K562 (cell line): ENCODE data around the gene GTPBP2. TPM values are rescaled to one million over a fixed set of nuclear protein-coding genes. Genes with fewer than 3 reads are reported as not detected.

Experiments
- BRF2 ChIP-seq: IDR thresholded peaks from 3 replicates; pipeline ENCODE4 v1.6.1; 2011; ENCODE audit warnings: borderline replicate concordance, mild to moderate bottlenecking; ENCODE audit not compliant: insufficient read length, insufficient read depth
- CHD4 ChIP-seq: fragments of 200-600 bp; sonication (generic); IDR thresholded peaks from 3 replicates; pipeline ENCODE4 v1.6.1; 2012; ENCODE audit warnings: low read depth, mild to moderate bottlenecking, mixed read lengths, low read length, inconsistent platforms; ENCODE audit not compliant: insufficient read depth, insufficient replicate concordance, poor library complexity, severe bottlenecking
- COPS2 ChIP-seq: fragments of 450-650 bp; conservative IDR thresholded peaks from 2 replicates; pipeline ENCODE4 v1.6.1; 2016; ENCODE audit warnings: mild to moderate bottlenecking, moderate library complexity
- ERF ChIP-seq: fragments of 450-650 bp; formaldehyde crosslinking; IDR thresholded peaks from 2 replicates; pipeline ENCODE4 v1.4.0; 2020; ENCODE audit warnings: mild to moderate bottlenecking, mixed read lengths
- ETV6 ChIP-seq, 3 experiments: fragments of 150-350 bp in 1 of 3; sonication (generic) in 1 of 3; formaldehyde crosslinking in 1 of 3; IDR thresholded peaks; 2 replicates each; pipeline versions ENCODE4 v1.6.1 to v1.8.0; 2014 to 2022; ENCODE audit warnings: borderline replicate concordance in 2 of 3, low read depth in 2 of 3, antibody characterized with exemption in 1 of 3, low read length in 1 of 3, mild to moderate bottlenecking in 1 of 3, missing genetic modification reagents in 1 of 3
- KDM4B ChIP-seq, 2 experiments: fragments of 450-650 bp in 1 of 2; sonication (generic) in 1 of 2; IDR thresholded peaks; 2 replicates each; pipeline ENCODE4 v1.6.1; 2016 to 2017; ENCODE audit warnings: borderline replicate concordance in 2 of 2, antibody characterized with exemption in 1 of 2, low read depth in 1 of 2, mild to moderate bottlenecking in 1 of 2
- MIER1 ChIP-seq: fragments of 450-650 bp; IDR thresholded peaks from 2 replicates; pipeline ENCODE4 v1.6.1; 2016; ENCODE audit warnings: antibody characterized with exemption, mild to moderate bottlenecking, low read depth
- NELFE ChIP-seq: IDR thresholded peaks from 2 replicates; pipeline ENCODE4 v1.6.1; 2011; ENCODE audit warnings: mild to moderate bottlenecking; ENCODE audit not compliant: insufficient read depth, insufficient read length
- NR3C1 ChIP-seq: sonication (generic); formaldehyde crosslinking; IDR thresholded peaks from 2 replicates; pipeline ENCODE4 v1.8.1; 2022; ENCODE audit warnings: missing genetic modification reagents
- NRF1 ChIP-seq, 2 experiments: fragments of 450-650 bp; IDR thresholded peaks in 1 of 2; conservative IDR thresholded peaks in 1 of 2; 2 replicates each; pipeline ENCODE4 v1.6.1; 2014; ENCODE audit warnings: mild to moderate bottlenecking in 2 of 2
- SMARCA4 ChIP-seq: fragments of 450-650 bp; IDR thresholded peaks from 2 replicates; pipeline ENCODE4 v1.6.1; 2016
- SMARCC2 ChIP-seq: fragments of 450-650 bp; IDR thresholded peaks from 2 replicates; pipeline ENCODE4 v1.6.1; 2017; ENCODE audit warnings: antibody characterized with exemption, moderate library complexity, mild to moderate bottlenecking, low read depth
- TARDBP ChIP-seq: fragments of 450-650 bp; IDR thresholded peaks from 2 replicates; pipeline ENCODE4 v1.6.1; 2016
- THAP7 ChIP-seq: fragments of 250-450 bp; sonication (Bioruptor Pico); IDR thresholded peaks from 2 replicates; pipeline ENCODE4 v1.5.0; 2021
- XRCC3 ChIP-seq: fragments of 450-650 bp; IDR thresholded peaks from 2 replicates; pipeline ENCODE4 v1.6.1; 2017; ENCODE audit warnings: mild to moderate bottlenecking, moderate library complexity
- ZBTB8A ChIP-seq: fragments of 450-650 bp; IDR thresholded peaks from 2 replicates; pipeline ENCODE4 v1.6.1; 2018; ENCODE audit warnings: mild to moderate bottlenecking, moderate library complexity; ENCODE audit not compliant: partially characterized antibody
- ZBTB9 ChIP-seq: fragments of 450-650 bp; formaldehyde crosslinking; IDR thresholded peaks from 2 replicates; pipeline ENCODE4 v1.4.0; 2020; ENCODE audit warnings: mild to moderate bottlenecking, moderate library complexity
- ZNF124 ChIP-seq: sonication (generic); formaldehyde crosslinking; IDR thresholded peaks from 2 replicates; pipeline ENCODE4 v1.8.1; 2022; ENCODE audit warnings: missing genetic modification reagents
- ZNF277 ChIP-seq: fragments of 250-450 bp; sonication (Bioruptor Pico); IDR thresholded peaks from 2 replicates; pipeline ENCODE4 v1.8.0; 2022; ENCODE audit warnings: inconsistent platforms, mild to moderate bottlenecking, moderate library complexity, borderline replicate concordance
- ZNF280B ChIP-seq: fragments of 250-450 bp; sonication (Bioruptor Pico); IDR thresholded peaks from 2 replicates; pipeline ENCODE4 v1.5.1; 2021; ENCODE audit warnings: mild to moderate bottlenecking
- ZNF696 ChIP-seq: fragments of 250-450 bp; sonication (Bioruptor Pico); conservative IDR thresholded peaks from 2 replicates; pipeline ENCODE4 v1.4.0; 2020; ENCODE audit warnings: mild to moderate bottlenecking, moderate library complexity
- polyA plus RNA-seq, 8 experiments: library from polyadenylated mRNA; depleted of rRNA in 4 of 8; stranded (reverse) in 5 of 8; unstranded in 3 of 8; fragments of >200 nt; fragmentation: Nextera tagmentation in 2 of 8; fragmentation: Illumina TruSeq in 1 of 8; extraction: Ambion mirVana in 2 of 8; extraction: Trizol in 1 of 8; gene quantifications; 2 replicates each; pipeline versions ENCODE4 v1.2.1 to v1.2.3, GENCODE V29; 2011 to 2014; ENCODE audit warnings: inconsistent platforms in 1 of 8, missing spikeins in 1 of 8
- total RNA-seq, 7 experiments: library from RNA; depleted of rRNA in 6 of 7; stranded (reverse); fragments of >200 nt in 6 of 7; fragmentation: Illumina TruSeq in 2 of 7; extraction: Trizol in 2 of 7; gene quantifications; 2 replicates each; pipeline versions ENCODE4 v1.2.1 to v1.2.3, GENCODE V29; 2011 to 2021; ENCODE audit warnings: low replicate concordance in 1 of 7

The GTPBP2 gene
- total and polyA plus RNA-seq, 9 of the 15 experiments (the other 6 are each of a cell fraction or from before 2014, with no cell fraction given) = 48.4 to 196 (median 111) TPM

GRCh38 chr6:43628393-43629103 is 516 bp downstream of the GTPBP2 start (continued):
- no peak for TF ChIP-seq ZNF696 (CRISPR knock-in tag)
- TF ChIP-seq CHD4 = no peak
- no peak for TF ChIP-seq NRF1 (conservative IDR thresholded peaks at IDR 0.05 in 1 of 2, IDR thresholded peaks at IDR 0.05 in 1 of 2)
- TF ChIP-seq THAP7 = 0 out of 2 replicates have a peak, but pooled peaks have one; percentile 65
- no peak for TF ChIP-seq NR3C1 (CRISPR knock-in tag)
- no peak for TF ChIP-seq XRCC3
- no peak; a peak in 1 of 4 replicates for TF ChIP-seq ETV6 (IDR thresholded peaks at IDR 0.05; ENCODE audit: borderline replicate concordance in 1 of 2, low read depth in 2 of 2, low read length in 1 of 2)
- TF ChIP-seq ETV6 (CRISPR knock-in tag; IDR thresholded peaks at IDR 0.05; ENCODE audit: borderline replicate concordance) = no peak
- no peak for TF ChIP-seq COPS2
- no peak for TF ChIP-seq BRF2
- TF ChIP-seq SMARCC2 = peak; percentile 39; the same call in 1 of the 2 replicates
- TF ChIP-seq KDM4B (IDR thresholded peaks at IDR 0.05; ENCODE audit: borderline replicate concordance in 2 of 2, low read depth in 1 of 2) = no peak; a peak in 1 of 4 replicates
- no peak for TF ChIP-seq ZBTB8A
- TF ChIP-seq ZBTB9 = peak; percentile 93; the same call in 1 of the 2 replicates
- TF ChIP-seq NELFE = no peak
- TF ChIP-seq ZNF124 (CRISPR knock-in tag) = no peak
- TF ChIP-seq MIER1 = no peak
- TF ChIP-seq SMARCA4 = peak; percentile 78
- TF ChIP-seq ZNF280B (CRISPR knock-in tag) = no peak
- TF ChIP-seq ERF = peak; percentile 92
- no peak for TF ChIP-seq ZNF277
- TF ChIP-seq TARDBP = peak; percentile 94; the same call in 1 of the 2 replicates
